Activated naive CD8-positive, alpha-beta T cell treated with anti-CD3 and anti-CD28 coated beads, Interleukin-2, amount 50 U/mL, for 24 hours (primary cell): ENCODE measurements around the gene TAAR6.
"Not testable (repeated sequence)": the region's sequence is repeated elsewhere in the genome, so short reads cannot be mapped to it uniquely, and the experiment has no call there.

Experiments used
- ATAC-seq: fragments of 150-1000 bp; cut with Tn5 transposase; one replicate; pipeline ENCODE4 v1.10.0; 2021
- DNase-seq: peaks from one replicate; pipeline ENCODE4 v3.0.0; 2021
- H3K27ac Mint-ChIP-seq: one replicate; pipeline ENCODE4 v1.8.0; 2021; ENCODE audit warnings: mild to moderate bottlenecking, mixed read lengths
- H3K27me3 Mint-ChIP-seq: one replicate; pipeline ENCODE4 v1.8.0; 2021; ENCODE audit warnings: mixed read lengths
- H3K36me3 Mint-ChIP-seq: one replicate; pipeline ENCODE4 v1.8.0; 2021; ENCODE audit warnings: low read depth, mixed read lengths
- H3K4me1 Mint-ChIP-seq: one replicate; pipeline ENCODE4 v1.8.0; 2021; ENCODE audit warnings: mixed read lengths
- H3K4me3 Mint-ChIP-seq: one replicate; pipeline ENCODE4 v1.8.0; 2021; ENCODE audit warnings: mild to moderate bottlenecking, moderate library complexity, mixed read lengths
- H3K9me3 Mint-ChIP-seq: one replicate; pipeline ENCODE4 v1.8.0; 2021; ENCODE audit warnings: mixed read lengths

TAAR6 gene, protein sequence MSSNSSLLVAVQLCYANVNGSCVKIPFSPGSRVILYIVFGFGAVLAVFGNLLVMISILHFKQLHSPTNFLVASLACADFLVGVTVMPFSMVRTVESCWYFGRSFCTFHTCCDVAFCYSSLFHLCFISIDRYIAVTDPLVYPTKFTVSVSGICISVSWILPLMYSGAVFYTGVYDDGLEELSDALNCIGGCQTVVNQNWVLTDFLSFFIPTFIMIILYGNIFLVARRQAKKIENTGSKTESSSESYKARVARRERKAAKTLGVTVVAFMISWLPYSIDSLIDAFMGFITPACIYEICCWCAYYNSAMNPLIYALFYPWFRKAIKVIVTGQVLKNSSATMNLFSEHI

DNA sequence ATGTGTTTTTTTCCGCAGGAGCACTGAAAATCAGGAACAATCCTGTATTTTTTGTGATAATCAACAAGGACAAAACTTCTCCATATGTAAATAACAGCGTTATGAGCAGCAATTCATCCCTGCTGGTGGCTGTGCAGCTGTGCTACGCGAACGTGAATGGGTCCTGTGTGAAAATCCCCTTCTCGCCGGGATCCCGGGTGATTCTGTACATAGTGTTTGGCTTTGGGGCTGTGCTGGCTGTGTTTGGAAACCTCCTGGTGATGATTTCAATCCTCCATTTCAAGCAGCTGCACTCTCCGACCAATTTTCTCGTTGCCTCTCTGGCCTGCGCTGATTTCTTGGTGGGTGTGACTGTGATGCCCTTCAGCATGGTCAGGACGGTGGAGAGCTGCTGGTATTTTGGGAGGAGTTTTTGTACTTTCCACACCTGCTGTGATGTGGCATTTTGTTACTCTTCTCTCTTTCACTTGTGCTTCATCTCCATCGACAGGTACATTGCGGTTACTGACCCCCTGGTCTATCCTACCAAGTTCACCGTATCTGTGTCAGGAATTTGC is at the start of gene TAAR6:
Gene TAAR6 (plus strand): TSS at position 102 of the 557 bp plus-strand sequence. CDS start 0 bp downstream, at position 102.
- H3K9me3 Mint-ChIP-seq = no peaks in the 10 kb centered on the region

DNA sequence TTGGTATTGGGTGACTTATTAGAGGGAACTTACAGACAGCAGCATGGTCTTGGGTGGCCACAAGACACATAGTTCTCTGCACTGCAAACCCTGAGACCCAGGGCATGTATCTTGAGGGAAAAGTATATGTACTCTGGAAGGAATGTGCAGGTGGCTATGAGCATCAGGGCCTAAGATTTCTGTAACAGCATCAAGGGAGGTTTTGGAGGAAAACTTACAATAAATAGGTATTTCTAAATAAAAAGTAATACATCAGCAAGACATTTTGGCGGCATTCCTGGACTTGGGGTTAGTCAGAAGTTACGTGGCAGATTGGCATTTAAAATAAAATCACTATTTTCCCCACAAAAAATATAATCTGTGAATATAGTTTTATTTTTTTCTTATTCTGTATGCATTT is 49.2 kb upstream of the TAAR6 start:
- Mint-ChIP-seq H3K27me3 (peaks cover 21% of the 10 kb centered on the region), H3K4me1 (no peaks in the 10 kb centered on the region), H3K4me3 (no peak overlapping the region), H3K36me3 (no peaks in the 10 kb centered on the region), H3K9me3 (no peaks in the 10 kb centered on the region), H3K27ac (no peak overlapping the region)
- ATAC-seq (no peak), DNase-seq (no peak)

More for the DNA sequence above, at the start of gene TAAR6:
- DNase-seq (no peak), ATAC-seq (no peak)
- Mint-ChIP-seq H3K4me1 (no peaks in the 10 kb centered on the region), H3K36me3 (no peaks in the 10 kb centered on the region), H3K27ac (no peak within 1 kb of the TSS), H3K4me3 (no peak within 1 kb of the TSS), H3K27me3 (peaks cover 15% of the 10 kb centered on the region)

DNA sequence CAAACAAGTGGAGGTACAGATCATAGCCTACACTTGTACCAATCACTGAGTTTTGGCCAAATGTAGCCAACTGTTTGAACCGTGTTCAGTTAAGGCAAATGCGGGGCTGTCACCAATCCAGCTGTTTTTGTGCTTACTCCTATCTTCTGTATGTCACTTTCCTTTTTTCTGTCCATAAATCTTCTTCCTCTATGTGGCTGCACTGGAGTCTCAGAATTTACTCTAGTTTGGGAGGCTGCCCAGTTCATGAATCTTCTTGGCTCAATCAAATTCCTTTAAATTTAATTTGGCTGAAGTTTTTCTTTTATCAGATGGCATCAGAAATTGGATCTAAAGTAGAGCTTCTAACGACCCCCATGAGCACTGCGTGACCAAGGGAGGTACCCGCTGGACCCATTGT is 45.5 kb upstream of the TAAR6 start:
- H3K27ac Mint-ChIP-seq = no peak overlapping the region
- H3K4me3 Mint-ChIP-seq = no peak overlapping the region
- H3K4me1 Mint-ChIP-seq = no peaks in the 10 kb centered on the region
- ATAC-seq (no peak), DNase-seq (no peak)
- H3K36me3 Mint-ChIP-seq = no peaks in the 10 kb centered on the region
- no peaks in the 10 kb centered on the region for H3K9me3 Mint-ChIP-seq
- peaks cover 29% of the 10 kb centered on the region for H3K27me3 Mint-ChIP-seq

DNA sequence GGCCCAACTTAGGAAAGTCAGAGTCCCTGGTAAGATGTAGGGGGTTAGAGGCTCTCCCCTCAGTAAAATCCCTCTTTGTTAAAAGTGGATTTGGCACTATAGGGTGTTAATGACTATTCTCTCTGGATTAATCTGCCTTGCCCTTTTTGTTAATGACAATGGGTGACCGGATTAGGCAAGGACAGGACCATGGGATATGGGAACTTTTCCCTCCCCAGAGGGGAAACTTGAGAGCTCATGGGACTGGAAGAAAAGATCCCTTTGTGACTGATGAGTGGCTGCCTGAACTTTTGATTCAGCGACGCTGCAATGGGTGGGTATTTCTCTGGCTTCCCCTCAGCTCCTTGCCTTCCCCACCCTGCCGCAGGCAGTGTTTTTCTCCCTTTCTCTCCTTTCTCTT is 44.3 kb upstream of the TAAR6 start:
- no peaks in the 10 kb centered on the region for H3K36me3 Mint-ChIP-seq
- no peak for DNase-seq
- peaks cover 25% of the 10 kb centered on the region for H3K27me3 Mint-ChIP-seq
- H3K27ac Mint-ChIP-seq = no peak overlapping the region
- no peak overlapping the region for H3K4me3 Mint-ChIP-seq
- no peaks in the 10 kb centered on the region for H3K9me3 Mint-ChIP-seq
- ATAC-seq = no peak
- peaks cover 2% of the 10 kb centered on the region for H3K4me1 Mint-ChIP-seq

DNA sequence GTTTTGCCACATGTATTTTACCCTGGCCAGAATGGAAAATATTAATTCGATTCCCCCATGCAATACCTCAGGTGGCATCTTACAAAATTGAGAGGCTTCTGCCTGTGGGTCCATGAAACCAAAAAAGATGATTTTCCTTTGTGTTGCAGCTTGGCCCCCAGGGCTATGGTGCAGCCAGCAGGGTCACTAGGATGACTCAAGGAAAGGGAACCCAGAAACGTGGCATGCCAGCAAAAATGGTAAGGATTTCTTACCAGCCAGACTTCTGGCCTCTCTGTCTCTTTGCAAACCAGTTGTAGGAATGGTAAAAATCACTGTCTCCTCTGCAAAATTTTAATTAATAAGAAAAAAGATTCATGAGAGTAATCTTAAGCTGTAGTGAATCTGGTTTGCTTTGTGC is 43.7 kb upstream of the TAAR6 start:
- peaks cover 2% of the 10 kb centered on the region for H3K4me1 Mint-ChIP-seq
- H3K27me3 Mint-ChIP-seq = peaks cover 25% of the 10 kb centered on the region
- no peak for ATAC-seq

DNA sequence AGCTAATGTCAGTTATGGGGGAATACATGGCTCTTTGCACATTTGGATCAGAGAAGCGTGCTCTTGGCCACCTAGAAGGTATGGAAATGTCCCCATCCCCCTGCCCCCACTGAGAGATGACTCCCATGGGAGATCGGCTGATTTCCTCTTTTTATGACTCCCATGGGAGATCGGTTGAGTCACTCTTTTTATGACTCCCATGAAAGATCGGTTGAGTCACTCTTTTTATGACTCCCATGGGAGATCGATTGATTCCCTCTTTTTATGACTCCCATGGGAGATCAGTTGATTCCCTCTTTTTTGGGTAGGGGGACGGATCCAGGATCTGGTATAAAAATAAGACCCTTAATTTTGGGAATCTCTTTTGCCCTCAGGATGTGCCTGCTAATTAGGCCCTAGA is 42.3 kb upstream of the TAAR6 start:
- no peak for ATAC-seq

More for the DNA sequence above, 43.7 kb upstream of the TAAR6 start:
- Mint-ChIP-seq H3K4me3 (no peak overlapping the region), H3K9me3 (no peaks in the 10 kb centered on the region), H3K36me3 (no peaks in the 10 kb centered on the region), H3K27ac (no peak overlapping the region)
- no peak for DNase-seq

DNA sequence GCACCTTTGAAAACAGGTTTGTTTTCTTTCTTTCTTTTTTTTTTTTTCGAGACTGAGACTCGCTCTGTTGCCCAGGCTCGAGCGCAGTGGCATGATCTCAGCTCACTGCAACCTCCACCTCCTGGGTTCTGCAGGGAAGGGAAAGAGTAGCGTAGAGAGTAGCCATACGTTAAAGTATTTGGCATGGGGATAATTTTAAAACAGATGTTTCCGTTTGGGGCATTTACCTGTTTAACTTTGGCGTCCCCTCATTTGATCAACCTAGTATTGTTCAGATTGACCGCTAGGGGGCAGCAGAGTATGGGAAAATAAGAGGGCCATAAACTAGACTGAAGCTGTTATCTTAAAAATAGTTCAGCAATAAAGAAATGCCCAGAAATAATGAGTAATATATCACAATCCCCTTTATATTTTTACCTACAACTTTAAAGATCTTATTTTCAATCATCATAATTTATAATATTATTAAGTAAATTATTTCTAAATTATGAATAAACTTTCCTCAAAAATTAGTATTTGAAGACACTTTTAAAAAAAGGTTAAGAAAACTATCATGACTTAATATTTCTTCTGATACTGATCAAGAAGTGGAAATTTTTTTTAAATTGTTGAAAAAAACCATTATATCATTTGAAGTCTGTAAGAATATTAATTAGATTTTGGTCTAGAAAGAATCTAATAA is 39.7 kb upstream of the TAAR6 start:
- peak; percentile 75 for DNase-seq
- H3K9me3 Mint-ChIP-seq = no peaks in the 10 kb centered on the region
- peaks cover 11% of the 10 kb centered on the region for H3K27me3 Mint-ChIP-seq
- peak overlapping the region; percentile 44 for H3K4me3 Mint-ChIP-seq
- no peaks in the 10 kb centered on the region for H3K36me3 Mint-ChIP-seq
- ATAC-seq = peak; percentile 68
- H3K4me1 Mint-ChIP-seq = peaks cover 2% of the 10 kb centered on the region
- H3K27ac Mint-ChIP-seq = no peak overlapping the region

More for the DNA sequence above, 42.3 kb upstream of the TAAR6 start:
- H3K9me3 Mint-ChIP-seq = no peaks in the 10 kb centered on the region
- peaks cover 2% of the 10 kb centered on the region for H3K4me1 Mint-ChIP-seq
- DNase-seq = no peak
- no peaks in the 10 kb centered on the region for H3K36me3 Mint-ChIP-seq
- H3K4me3 Mint-ChIP-seq = no peak overlapping the region
- peaks cover 23% of the 10 kb centered on the region for H3K27me3 Mint-ChIP-seq
- no peak overlapping the region for H3K27ac Mint-ChIP-seq

DNA sequence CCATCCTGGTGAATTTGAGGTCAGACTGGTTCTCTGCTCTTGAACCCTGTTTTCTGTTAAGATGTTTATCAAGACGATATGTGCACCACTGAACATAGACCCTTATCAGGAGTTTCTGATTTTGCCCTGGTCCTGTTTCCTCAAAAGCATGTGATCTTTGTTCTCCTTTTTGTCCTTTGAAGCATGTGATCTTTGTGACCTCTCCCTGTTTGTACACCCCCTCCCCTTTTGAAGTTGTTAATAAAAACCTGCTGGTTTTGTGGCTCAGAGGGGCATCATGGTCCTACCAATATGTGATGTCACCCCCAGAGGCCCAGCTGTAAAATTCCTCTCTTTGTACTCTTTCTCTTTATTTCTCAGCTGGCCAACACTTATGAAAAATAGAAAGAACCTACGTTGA is 35.6 kb upstream of the TAAR6 start:
- not testable (repeated sequence) for H3K27ac Mint-ChIP-seq, H3K9me3 Mint-ChIP-seq, H3K36me3 Mint-ChIP-seq, ATAC-seq, H3K4me3 Mint-ChIP-seq, DNase-seq, H3K4me1 Mint-ChIP-seq, H3K27me3 Mint-ChIP-seq

DNA sequence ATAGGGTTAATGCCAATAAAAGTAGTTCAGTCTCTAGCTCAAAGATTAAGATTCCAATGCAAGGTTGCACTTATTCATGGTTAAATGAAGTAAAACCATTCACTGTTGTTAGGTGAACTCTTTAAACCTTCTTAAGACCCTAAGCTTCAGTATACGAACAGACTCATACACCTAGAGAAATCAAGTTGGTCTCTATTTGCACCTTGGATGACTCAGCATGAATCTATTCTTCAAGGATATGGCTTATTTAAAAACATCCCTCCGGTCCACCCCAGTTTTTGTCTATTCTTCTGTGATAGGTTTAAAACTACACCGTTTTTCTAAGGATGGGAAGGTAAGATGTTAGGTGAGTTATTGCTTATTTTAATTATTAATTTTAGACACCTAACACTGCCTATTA is 33.0 kb upstream of the TAAR6 start:
- no peaks in the 10 kb centered on the region for H3K4me1 Mint-ChIP-seq
- peaks cover 19% of the 10 kb centered on the region for H3K27me3 Mint-ChIP-seq
- H3K9me3 Mint-ChIP-seq = no peaks in the 10 kb centered on the region
- no peak overlapping the region for H3K4me3 Mint-ChIP-seq
- H3K27ac Mint-ChIP-seq = no peak overlapping the region
- DNase-seq (no peak), ATAC-seq (no peak)
- H3K36me3 Mint-ChIP-seq = no peaks in the 10 kb centered on the region

DNA sequence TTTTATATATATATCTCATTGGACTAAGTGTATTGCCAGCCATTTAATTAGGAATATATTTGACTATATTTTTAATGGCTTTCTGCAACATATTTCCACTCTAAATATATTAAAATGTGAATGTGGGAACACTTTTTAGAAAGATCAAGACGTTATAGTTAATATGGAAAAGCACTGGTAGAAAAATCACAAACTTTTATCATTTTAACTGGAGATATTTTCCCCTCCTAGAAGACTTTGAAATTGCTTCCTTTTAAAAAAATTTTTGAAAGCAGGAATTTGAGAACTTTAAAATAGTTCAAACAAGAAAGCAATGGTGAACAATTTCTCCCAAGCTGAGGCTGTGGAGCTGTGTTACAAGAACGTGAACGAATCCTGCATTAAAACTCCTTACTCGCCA is 32.1 kb upstream of the TAAR6 start, which contains the start of gene TAAR9:
Gene TAAR9 (plus strand): TSS at position 301 of the 400 bp plus-strand sequence. CDS start 13 bp downstream, at position 314.
- no peaks in the 10 kb centered on the region for H3K9me3 Mint-ChIP-seq
- H3K27me3 Mint-ChIP-seq = peaks cover 19% of the 10 kb centered on the region
- H3K27ac Mint-ChIP-seq = no peak within 1 kb of the TSS
- DNase-seq = no peak
- H3K36me3 Mint-ChIP-seq = no peaks in the 10 kb centered on the region
- no peaks in the 10 kb centered on the region for H3K4me1 Mint-ChIP-seq
- no peak for ATAC-seq
- H3K4me3 Mint-ChIP-seq = no peak within 1 kb of the TSS

DNA sequence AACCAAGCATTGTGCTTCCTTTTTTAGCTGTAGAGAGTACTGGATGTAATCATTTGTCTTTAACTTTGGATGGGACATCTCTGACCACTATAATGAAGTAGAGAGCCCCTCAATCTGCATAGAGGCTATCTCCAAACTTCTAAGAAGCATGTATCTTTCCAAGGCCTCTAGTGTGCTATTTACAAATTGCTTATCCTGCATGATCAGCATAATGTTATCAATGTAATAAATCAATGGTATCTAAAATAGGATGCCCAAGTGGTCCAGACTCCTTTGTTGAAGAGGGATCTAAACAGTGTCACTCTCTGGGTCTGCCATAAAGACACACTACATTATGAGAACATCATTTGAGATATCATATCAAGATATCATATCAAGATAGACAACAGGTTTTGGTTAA is 25.3 kb upstream of the TAAR6 start:
- Mint-ChIP-seq H3K9me3 (no peaks in the 10 kb centered on the region), H3K36me3 (no peaks in the 10 kb centered on the region)
- no peak for DNase-seq

DNA sequence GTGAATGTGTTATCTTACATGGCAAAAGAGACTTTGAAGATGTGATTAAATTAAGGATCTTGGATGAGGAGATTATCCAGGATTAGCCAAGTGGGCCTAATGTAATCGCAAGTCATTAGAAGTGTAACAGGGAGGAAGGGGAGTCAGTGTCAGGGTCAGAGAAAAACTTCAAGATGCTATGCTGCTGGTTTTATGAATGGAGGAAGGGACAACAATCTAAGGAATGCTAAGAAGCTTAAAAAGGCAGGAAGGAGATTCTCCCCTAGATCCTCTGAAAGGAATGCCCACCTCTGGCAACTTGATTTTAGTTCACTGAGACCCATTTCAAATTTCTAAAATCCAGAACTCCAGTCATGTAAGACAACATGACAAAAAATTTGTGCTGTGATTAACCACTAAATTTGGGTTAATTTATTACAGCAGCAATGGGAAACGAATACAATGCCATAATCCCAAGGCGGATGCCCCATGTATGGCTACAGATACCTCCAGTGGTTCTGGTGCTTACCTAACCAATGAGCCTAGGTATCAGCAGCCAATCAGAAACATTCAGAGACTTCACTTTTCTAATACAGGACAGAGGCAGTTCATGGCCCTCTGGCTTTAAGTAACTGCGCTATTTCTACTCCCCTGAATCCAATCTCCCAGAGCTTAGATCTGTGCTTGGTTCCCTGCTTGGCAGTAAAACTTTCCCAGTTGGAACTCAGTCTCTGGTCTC is 21.2 kb upstream of the TAAR6 start:
- no peak for DNase-seq
- peaks cover 15% of the 10 kb centered on the region for H3K27me3 Mint-ChIP-seq
- H3K36me3 Mint-ChIP-seq = no peaks in the 10 kb centered on the region
- no peak for ATAC-seq
- H3K27ac Mint-ChIP-seq = no peak overlapping the region
- H3K4me1 Mint-ChIP-seq = no peaks in the 10 kb centered on the region
- H3K9me3 Mint-ChIP-seq = no peaks in the 10 kb centered on the region
- no peak overlapping the region for H3K4me3 Mint-ChIP-seq

More for the DNA sequence above, 25.3 kb upstream of the TAAR6 start:
- no peaks in the 10 kb centered on the region for H3K4me1 Mint-ChIP-seq
- H3K4me3 Mint-ChIP-seq = no peak overlapping the region
- H3K27me3 Mint-ChIP-seq = peaks cover 21% of the 10 kb centered on the region
- no peak for ATAC-seq
- no peak overlapping the region for H3K27ac Mint-ChIP-seq

DNA sequence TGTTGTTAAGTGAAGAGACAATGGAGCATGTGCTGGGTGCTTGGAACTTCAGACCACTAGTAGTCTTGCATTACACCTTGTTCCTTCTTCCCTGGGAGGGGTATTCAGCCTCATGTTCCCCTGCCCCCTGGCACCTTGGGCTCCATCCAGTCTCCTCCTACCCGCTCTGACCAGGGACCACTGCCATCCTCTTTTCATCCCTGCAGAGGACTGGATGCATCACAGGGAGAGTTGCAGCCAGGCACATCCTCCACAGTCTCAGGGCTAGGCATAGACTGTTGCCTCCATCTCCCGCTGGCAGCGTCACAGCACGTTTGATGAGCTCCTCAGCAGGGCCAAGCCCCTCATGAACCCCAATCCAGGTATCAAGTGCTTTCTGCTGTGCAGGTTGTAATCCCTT is 18.9 kb upstream of the TAAR6 start:
- no peak overlapping the region for H3K27ac Mint-ChIP-seq

DNA sequence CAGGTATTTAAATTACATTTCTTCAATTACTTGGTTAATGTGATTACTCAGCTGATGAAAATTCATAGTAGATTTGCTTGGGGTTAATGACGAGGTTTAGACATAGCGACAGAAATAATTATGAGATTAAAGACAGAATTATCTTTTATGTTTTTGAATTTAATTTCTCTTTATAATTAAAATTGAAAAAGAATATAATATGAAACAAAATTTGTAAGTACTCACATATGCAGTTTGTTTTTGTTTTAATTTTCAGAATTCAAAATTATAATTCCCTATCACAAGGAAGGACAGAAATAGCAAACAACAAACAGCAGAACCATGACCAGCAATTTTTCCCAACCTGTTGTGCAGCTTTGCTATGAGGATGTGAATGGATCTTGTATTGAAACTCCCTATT is 17.8 kb upstream of the TAAR6 start, which contains the start of gene TAAR8:
Gene TAAR8 (plus strand): TSS at position 301 of the 400 bp plus-strand sequence. CDS start 21 bp downstream, at position 322.
- H3K36me3 Mint-ChIP-seq = no peaks in the 10 kb centered on the region
- DNase-seq = no peak
- no peak within 1 kb of the TSS for H3K4me3 Mint-ChIP-seq
- no peak for ATAC-seq
- H3K4me1 Mint-ChIP-seq = no peaks in the 10 kb centered on the region
- no peak within 1 kb of the TSS for H3K27ac Mint-ChIP-seq
- no peaks in the 10 kb centered on the region for H3K9me3 Mint-ChIP-seq
- peaks cover 21% of the 10 kb centered on the region for H3K27me3 Mint-ChIP-seq

More for the DNA sequence above, 18.9 kb upstream of the TAAR6 start:
- Mint-ChIP-seq H3K9me3 (no peaks in the 10 kb centered on the region), H3K36me3 (no peaks in the 10 kb centered on the region), H3K27me3 (peaks cover 17% of the 10 kb centered on the region), H3K4me1 (no peaks in the 10 kb centered on the region), H3K4me3 (no peak overlapping the region)
- DNase-seq = no peak
- ATAC-seq = no peak
